ENCODE results near the gene CNIH1.

CNIH1 gene

DNA sequence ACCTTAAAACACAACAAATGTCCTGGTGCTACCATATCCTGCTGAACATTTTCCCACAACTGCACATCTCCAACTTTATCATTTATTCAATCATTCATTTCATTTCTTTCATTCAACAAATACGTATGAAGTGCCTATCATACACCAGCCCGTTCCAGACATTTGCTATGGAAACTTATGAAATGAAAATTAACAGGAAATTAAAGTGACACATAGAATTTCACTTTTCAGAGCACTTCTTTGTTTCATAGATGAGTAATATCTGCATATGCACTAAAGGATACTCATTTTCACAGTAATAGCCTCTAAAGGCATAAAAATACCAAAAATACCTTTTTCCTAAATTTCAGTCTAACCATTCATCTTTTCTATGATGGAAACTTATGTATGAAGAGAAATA lies 12.6 kb downstream of the CNIH1 start:
- in situ Hi-C loops (cut with HindIII; ENCODE audit: low pct_ligation_motif_present, low sequenced_read_pairs) = no loop called here
- Histone ChIP-seq H3K27me3 (replicated peaks) (no peaks in the 10 kb centered on the region), H3K36me3 (replicated peaks) (peaks cover 34% of the 10 kb centered on the region), H3K27ac (no peak overlapping the region), H3K4me3 (ENCODE audit: low read depth, low read length) (no peak overlapping the region)
- TF ChIP-seq, protein P1, sequence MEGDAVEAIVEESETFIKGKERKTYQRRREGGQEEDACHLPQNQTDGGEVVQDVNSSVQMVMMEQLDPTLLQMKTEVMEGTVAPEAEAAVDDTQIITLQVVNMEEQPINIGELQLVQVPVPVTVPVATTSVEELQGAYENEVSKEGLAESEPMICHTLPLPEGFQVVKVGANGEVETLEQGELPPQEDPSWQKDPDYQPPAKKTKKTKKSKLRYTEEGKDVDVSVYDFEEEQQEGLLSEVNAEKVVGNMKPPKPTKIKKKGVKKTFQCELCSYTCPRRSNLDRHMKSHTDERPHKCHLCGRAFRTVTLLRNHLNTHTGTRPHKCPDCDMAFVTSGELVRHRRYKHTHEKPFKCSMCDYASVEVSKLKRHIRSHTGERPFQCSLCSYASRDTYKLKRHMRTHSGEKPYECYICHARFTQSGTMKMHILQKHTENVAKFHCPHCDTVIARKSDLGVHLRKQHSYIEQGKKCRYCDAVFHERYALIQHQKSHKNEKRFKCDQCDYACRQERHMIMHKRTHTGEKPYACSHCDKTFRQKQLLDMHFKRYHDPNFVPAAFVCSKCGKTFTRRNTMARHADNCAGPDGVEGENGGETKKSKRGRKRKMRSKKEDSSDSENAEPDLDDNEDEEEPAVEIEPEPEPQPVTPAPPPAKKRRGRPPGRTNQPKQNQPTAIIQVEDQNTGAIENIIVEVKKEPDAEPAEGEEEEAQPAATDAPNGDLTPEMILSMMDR (IDR thresholded peaks at IDR 0.05; ENCODE audit: low read depth, low read length, missing control alignments) = no peak
- no peak for DNase-seq

DNA sequence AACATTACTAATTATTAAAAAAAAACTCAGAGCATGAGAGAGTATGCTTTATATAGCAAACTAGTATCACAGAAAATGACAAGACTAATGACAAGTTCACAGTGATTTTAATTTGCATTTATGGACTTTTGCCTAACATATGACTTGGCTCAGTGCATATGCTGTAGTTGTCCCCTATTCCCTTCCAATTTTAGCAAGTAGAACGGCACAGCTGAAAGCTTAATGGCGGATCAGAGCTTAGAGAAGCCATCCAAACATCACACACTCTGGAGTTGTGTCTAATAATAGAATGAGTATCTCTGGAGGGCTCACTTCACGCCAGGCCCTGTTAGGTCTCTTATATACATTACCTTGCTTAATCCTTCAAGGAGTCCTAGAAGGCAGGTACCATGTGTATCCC lies 13.3 kb downstream of the CNIH1 start:
- in situ Hi-C loops (cut with HindIII; ENCODE audit: low pct_ligation_motif_present, low sequenced_read_pairs) = no loop called here
- Histone ChIP-seq H3K27me3 (replicated peaks) (no peaks in the 10 kb centered on the region), H3K4me3 (ENCODE audit: low read depth, low read length) (no peak overlapping the region), H3K27ac (no peak overlapping the region), H3K36me3 (replicated peaks) (peaks cover 36% of the 10 kb centered on the region)
- TF ChIP-seq, protein P1 (IDR thresholded peaks at IDR 0.05; ENCODE audit: low read depth, low read length, missing control alignments) = no peak
- no peak for DNase-seq

DNA sequence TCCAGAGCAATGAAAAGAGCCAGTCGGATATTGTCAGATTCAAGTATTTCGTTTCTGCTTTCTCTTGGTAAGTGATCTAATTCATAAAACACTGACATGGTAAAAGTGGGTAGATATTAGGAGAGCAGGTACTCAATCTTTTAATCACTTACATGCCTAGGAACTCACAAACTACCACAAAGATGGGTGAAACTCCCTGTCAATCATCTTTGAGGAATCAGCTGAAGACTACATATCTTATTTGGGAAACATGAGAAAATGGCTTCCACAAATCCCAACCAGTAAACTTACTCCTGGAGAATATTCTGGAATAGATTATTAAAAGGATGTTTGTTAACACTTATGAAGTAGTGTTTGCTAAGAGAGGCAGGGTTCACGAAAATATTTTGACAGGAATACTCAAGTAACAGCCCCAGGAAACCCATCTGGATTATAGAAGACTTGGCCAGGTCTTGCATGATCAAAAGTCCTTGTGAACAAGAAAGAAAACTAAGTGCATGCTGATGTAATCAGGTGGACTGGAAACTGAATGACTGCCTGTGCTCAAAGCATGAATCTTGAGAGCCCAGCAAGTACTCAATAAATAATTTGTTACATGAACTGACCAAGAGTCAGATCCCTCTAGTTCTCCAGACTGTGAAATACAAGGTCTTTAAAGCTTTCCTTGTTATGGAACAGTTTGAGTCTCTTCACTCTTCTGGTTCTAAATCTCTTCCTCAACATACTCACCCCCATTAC lies 15.5 kb downstream of the CNIH1 start:
- Histone ChIP-seq H3K27ac (no peak overlapping the region), H3K4me3 (ENCODE audit: low read depth, low read length) (no peak overlapping the region), H3K36me3 (replicated peaks) (peaks cover 32% of the 10 kb centered on the region), H3K27me3 (replicated peaks) (no peaks in the 10 kb centered on the region)
- no peak for DNase-seq
- in situ Hi-C loops (cut with HindIII; ENCODE audit: low pct_ligation_motif_present, low sequenced_read_pairs) = no loop called here
- TF ChIP-seq, protein P1 (IDR thresholded peaks at IDR 0.05; ENCODE audit: low read depth, low read length, missing control alignments) = no peak

DNA sequence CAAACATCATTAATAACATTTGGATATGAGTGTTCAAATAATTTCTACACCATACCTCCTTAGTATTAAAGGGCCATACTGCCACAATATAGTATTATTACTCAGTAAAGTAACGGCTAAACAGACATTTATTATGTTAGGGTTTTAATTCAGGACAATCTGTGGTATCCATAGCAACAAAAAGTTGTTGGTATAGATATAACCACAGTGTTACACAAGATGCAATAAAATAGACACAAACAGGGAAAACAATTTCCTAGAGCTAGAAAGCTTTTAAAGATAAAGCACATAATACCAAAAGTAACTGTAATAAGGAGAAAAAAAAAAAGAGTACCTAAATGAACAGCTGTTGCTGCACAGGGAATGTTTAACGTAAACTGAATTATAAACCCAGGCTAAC lies 16.1 kb downstream of the CNIH1 start:
- Histone ChIP-seq H3K27me3 (replicated peaks) (no peaks in the 10 kb centered on the region), H3K4me3 (ENCODE audit: low read depth, low read length) (no peak overlapping the region), H3K27ac (no peak overlapping the region), H3K36me3 (replicated peaks) (peaks cover 32% of the 10 kb centered on the region)
- TF ChIP-seq, protein P1 (IDR thresholded peaks at IDR 0.05; ENCODE audit: low read depth, low read length, missing control alignments) = no peak
- DNase-seq = no peak
- in situ Hi-C loops (cut with HindIII; ENCODE audit: low pct_ligation_motif_present, low sequenced_read_pairs) = no loop called here

DNA sequence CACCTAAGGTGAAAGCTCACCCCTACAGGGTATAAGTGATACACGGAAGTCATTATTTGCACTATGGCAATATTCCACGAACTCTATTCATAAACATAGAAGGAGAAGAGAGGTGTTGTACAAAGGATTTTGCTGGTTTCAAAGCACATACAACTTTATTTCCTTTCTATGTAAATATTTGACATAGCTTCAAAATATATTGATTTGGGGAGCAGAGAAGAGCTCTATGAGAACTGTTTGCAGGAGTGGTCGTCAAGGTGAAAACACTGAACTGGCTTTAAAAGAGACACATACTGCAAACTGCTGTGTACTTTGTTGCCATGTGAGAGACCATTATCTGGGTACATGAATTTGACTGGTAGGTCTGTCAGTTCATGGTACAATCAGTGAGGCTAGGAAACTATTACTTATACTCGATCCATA lies 16.7 kb downstream of the CNIH1 start:
- TF ChIP-seq, protein P1 (IDR thresholded peaks at IDR 0.05; ENCODE audit: low read depth, low read length, missing control alignments) = no peak
- in situ Hi-C loops (cut with HindIII; ENCODE audit: low pct_ligation_motif_present, low sequenced_read_pairs) = no loop called here
- H3K27ac ChIP-seq = no peak overlapping the region
- H3K36me3 ChIP-seq (replicated peaks) = peaks cover 29% of the 10 kb centered on the region
- no peak for DNase-seq
- H3K27me3 ChIP-seq (replicated peaks) = no peaks in the 10 kb centered on the region
- no peak overlapping the region for H3K4me3 ChIP-seq (ENCODE audit: low read depth, low read length)

DNA sequence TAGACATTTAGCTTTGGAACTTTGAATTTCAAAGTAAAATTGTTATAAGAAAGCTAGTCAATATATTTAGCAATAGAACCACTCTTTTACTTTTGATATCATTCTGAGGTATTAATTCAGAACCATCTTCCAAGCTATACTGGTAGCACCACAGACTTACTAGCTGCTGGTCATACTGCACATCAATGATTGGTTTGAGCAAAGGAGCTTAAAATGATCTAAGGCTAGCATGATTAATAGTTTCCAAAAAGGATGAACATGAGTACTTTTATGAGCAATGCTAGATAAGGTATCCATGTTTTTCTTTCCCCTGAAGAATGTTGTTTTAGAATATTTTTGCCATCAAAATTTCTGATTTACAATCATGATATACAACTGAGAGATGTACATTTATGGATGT lies 17.2 kb downstream of the CNIH1 start:
- in situ Hi-C loops (cut with HindIII; ENCODE audit: low pct_ligation_motif_present, low sequenced_read_pairs) = no loop called here
- no peak overlapping the region for H3K4me3 ChIP-seq (ENCODE audit: low read depth, low read length)
- H3K27me3 ChIP-seq (replicated peaks) = no peaks in the 10 kb centered on the region
- no peak overlapping the region for H3K27ac ChIP-seq
- TF ChIP-seq, protein P1 (IDR thresholded peaks at IDR 0.05; ENCODE audit: low read depth, low read length, missing control alignments) = no peak
- peaks cover 26% of the 10 kb centered on the region for H3K36me3 ChIP-seq (replicated peaks)
- DNase-seq = no peak
